PC-3 (cell line): ENCODE data around the gene SNORC. TPM values are rescaled to one million over a fixed set of nuclear protein-coding genes. Genes with fewer than 3 reads are reported as not detected.

Source experiments
- ATAC-seq: fragments of 200-7000 bp; cut with Tn5 transposase; 2 replicates; pipeline ENCODE4 v1.9.1; 2020; ENCODE audit warnings: mild to moderate bottlenecking, moderate library complexity
- BruUV-seq: library from RNA; stranded (reverse); fragments of 400-500 nt; replicated peaks from 2 replicates; lab custom pipeline; 2021; lab: Mats Ljungman, UMichigan
- CTCF ChIA-PET: fragments of 300-600 bp; sonication (Branson Sonifier 250); formaldehyde crosslinking; loops from one replicate; lab custom pipeline; 2022; ENCODE audit warnings: antibody characterized with exemption; lab: Charles Lee
- POLR2A ChIA-PET: fragments of 300-600 bp; sonication (Branson Sonifier 250); formaldehyde crosslinking; loops from one replicate; lab custom pipeline; 2022; ENCODE audit warnings: antibody characterized with exemption; ENCODE audit not compliant: unreplicated experiment; lab: Charles Lee
- DNase-seq: peaks from one replicate; pipeline ENCODE4 v3.0.0-alpha.2; 2015
- H2AFZ ChIP-seq: fragments of 300-600 bp; sonication (generic); 2 replicates; pipeline ENCODE4 v1.6.0; 2016; ENCODE audit warnings: antibody characterized with exemption, low read length
- H3F3A ChIP-seq: fragments of 300-600 bp; sonication (generic); one replicate; pipeline ENCODE4 v1.6.0; 2017; ENCODE audit warnings: antibody characterized with exemption, low read length, control low read depth, mild to moderate bottlenecking; ENCODE audit not compliant: unreplicated experiment
- H3K27ac ChIP-seq: fragments of 300-600 bp; sonication (generic); 2 replicates; pipeline ENCODE4 v1.5.1; 2016; ENCODE audit warnings: mild to moderate bottlenecking, low read length
- H3K27me3 ChIP-seq: fragments of 300-600 bp; sonication (generic); 2 replicates; pipeline ENCODE4 v1.6.1; 2016; ENCODE audit warnings: low read length, mixed read lengths
- H3K36me3 ChIP-seq: fragments of 300-600 bp; sonication (generic); 2 replicates; pipeline ENCODE4 v1.6.1; 2016; ENCODE audit warnings: low read depth, mixed run types, low read length, mixed read lengths
- H3K4me1 ChIP-seq: fragments of 300-600 bp; sonication (generic); 2 replicates; pipeline ENCODE4 v1.5.1; 2016; ENCODE audit warnings: low read length; ENCODE audit not compliant: insufficient read depth
- H3K4me2 ChIP-seq: fragments of 300-600 bp; sonication (generic); 2 replicates; pipeline ENCODE4 v1.6.0; 2016; ENCODE audit warnings: low read length
- H3K4me3 ChIP-seq: fragments of 300-600 bp; sonication (generic); 2 replicates; pipeline ENCODE4 v1.5.1; 2016; ENCODE audit warnings: mild to moderate bottlenecking, low read length, mixed read lengths
- H3K79me2 ChIP-seq: fragments of 300-600 bp; sonication (generic); 2 replicates; pipeline ENCODE4 v1.6.1; 2017; ENCODE audit warnings: low read length, mixed read lengths
- H3K9ac ChIP-seq: fragments of 300-600 bp; sonication (generic); 2 replicates; pipeline ENCODE4 v1.6.0; 2016; ENCODE audit warnings: mild to moderate bottlenecking, low read length
- H3K9me2 ChIP-seq: fragments of 300-600 bp; sonication (generic); replicated peaks from 2 replicates; pipeline ENCODE4 v1.6.1; 2016; ENCODE audit warnings: mixed run types, low read length, mixed read lengths
- H3K9me3 ChIP-seq: fragments of 300-600 bp; sonication (generic); 2 replicates; pipeline ENCODE4 v1.6.1; 2016; ENCODE audit warnings: low read length, mixed read lengths
- H4K20me1 ChIP-seq: fragments of 300-600 bp; sonication (generic); 2 replicates; pipeline ENCODE4 v1.6.1; 2016; ENCODE audit warnings: low read length, mixed read lengths
- EZH2 ChIP-seq: fragments of 300-600 bp; sonication (generic); IDR thresholded peaks from one replicate; pipeline ENCODE4 v1.6.1; 2017; ENCODE audit warnings: antibody characterized with exemption, mild to moderate bottlenecking, low read length; ENCODE audit not compliant: unreplicated experiment
- EZH2phosphoT487 ChIP-seq: fragments of 300-600 bp; sonication (generic); IDR thresholded peaks from 2 replicates; pipeline ENCODE4 v1.6.1; 2018; ENCODE audit warnings: mild to moderate bottlenecking, antibody characterized with exemption, low read length, borderline replicate concordance
- intact Hi-C: fragments of 100-400 bp; cut with micrococcal nuclease; formaldehyde crosslinking; loops from 2 replicates; pipeline ENCODE4 v1.9.0; 2023
- total RNA-seq: library from RNA; depleted of rRNA; stranded (reverse); fragments of >200 nt; gene quantifications from 2 replicates; pipeline ENCODE4 v1.2.3, GENCODE V29; 2014
- TF ChIP-seq, protein P1 (sequence below): fragments of 300-600 bp; sonication (generic); conservative IDR thresholded peaks from 2 replicates; pipeline ENCODE4 v1.5.1; 2017; ENCODE audit warnings: antibody characterized with exemption, low read depth, mild to moderate bottlenecking, low read length

The SNORC gene
- total RNA-seq, 1 experiment from 2014 or later: 11.1 TPM

DNA sequence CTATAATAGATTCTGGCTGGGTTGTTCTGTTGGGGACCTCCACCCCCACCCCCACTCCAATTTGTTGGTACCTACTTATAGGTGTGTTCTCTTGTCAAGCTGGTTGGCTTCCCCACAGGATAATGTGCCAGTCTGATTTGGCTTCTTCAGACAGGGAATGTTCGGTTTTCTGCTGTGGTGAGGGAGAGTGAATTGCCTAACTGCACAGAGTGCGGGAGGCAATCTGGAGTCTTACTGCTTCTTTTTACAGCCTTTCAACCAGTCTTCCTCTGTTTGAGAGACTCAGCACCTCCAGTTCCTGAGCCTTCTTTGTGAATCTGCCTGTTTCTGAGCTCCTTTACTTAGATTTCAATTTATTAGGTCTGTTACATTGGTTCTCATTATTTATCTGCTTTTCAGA lies 27.4 kb upstream of the SNORC start:
- BruUV-seq: no TSS peak
- Histone ChIP-seq H3K9ac (no peak overlapping the region), H4K20me1 (peaks cover 5% of the 10 kb centered on the region; the same call in 1 of the 2 replicates), H3K27me3 (no peaks in the 10 kb centered on the region), H3K4me1 (peaks cover 11% of the 10 kb centered on the region), H3K27ac (no peak overlapping the region), H3K79me2 (no peaks in the 10 kb centered on the region), H3K9me3 (no peaks in the 10 kb centered on the region), H3K4me3 (no peak overlapping the region), H2AFZ (no peak overlapping the region), H3K9me2 (no peaks in the 10 kb centered on the region), H3K4me2 (no peak overlapping the region), H3K36me3 (peaks cover 44% of the 10 kb centered on the region), H3F3A (no peaks in the 10 kb centered on the region)
- POLR2A ChIA-PET: no interaction called here
- CTCF ChIA-PET: no interaction called here
- ATAC-seq (no peak), DNase-seq (no peak)
- TF ChIP-seq EZH2 (no peak), EZH2phosphoT487 (no peak)
- TF ChIP-seq, protein P1, sequence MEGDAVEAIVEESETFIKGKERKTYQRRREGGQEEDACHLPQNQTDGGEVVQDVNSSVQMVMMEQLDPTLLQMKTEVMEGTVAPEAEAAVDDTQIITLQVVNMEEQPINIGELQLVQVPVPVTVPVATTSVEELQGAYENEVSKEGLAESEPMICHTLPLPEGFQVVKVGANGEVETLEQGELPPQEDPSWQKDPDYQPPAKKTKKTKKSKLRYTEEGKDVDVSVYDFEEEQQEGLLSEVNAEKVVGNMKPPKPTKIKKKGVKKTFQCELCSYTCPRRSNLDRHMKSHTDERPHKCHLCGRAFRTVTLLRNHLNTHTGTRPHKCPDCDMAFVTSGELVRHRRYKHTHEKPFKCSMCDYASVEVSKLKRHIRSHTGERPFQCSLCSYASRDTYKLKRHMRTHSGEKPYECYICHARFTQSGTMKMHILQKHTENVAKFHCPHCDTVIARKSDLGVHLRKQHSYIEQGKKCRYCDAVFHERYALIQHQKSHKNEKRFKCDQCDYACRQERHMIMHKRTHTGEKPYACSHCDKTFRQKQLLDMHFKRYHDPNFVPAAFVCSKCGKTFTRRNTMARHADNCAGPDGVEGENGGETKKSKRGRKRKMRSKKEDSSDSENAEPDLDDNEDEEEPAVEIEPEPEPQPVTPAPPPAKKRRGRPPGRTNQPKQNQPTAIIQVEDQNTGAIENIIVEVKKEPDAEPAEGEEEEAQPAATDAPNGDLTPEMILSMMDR: no peak
- intact Hi-C loops: no loop called here

DNA sequence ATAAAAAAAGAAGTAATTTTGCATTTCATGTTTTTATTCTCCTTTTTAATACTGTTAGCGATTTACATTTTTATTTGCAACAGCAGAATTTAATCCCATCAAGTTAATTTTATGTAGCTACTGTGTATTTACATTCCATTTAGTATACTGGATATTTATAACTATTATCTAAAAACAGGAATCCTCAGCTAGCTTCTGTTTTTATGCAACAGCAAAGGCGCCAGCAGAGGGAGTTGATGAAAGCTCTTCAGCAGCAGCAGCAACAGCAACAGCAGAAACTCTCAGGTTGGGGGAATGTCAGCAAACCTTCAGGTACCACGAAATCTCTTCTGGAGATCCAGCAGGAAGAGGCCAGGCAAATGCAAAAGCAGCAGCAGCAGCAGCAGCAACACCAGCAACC lies 26.2 kb upstream of the SNORC start:
- Histone ChIP-seq H3K4me2 (no peak overlapping the region), H3K27ac (no peak overlapping the region), H3F3A (no peaks in the 10 kb centered on the region), H3K9me3 (no peaks in the 10 kb centered on the region), H4K20me1 (peaks cover 5% of the 10 kb centered on the region; the same call in 1 of the 2 replicates), H3K9me2 (no peaks in the 10 kb centered on the region), H3K4me3 (no peak overlapping the region), H3K36me3 (peaks cover 50% of the 10 kb centered on the region), H3K79me2 (no peaks in the 10 kb centered on the region), H2AFZ (no peak overlapping the region), H3K4me1 (no peaks in the 10 kb centered on the region), H3K27me3 (no peaks in the 10 kb centered on the region), H3K9ac (no peak overlapping the region)
- intact Hi-C loops: no loop called here
- TF ChIP-seq EZH2phosphoT487: no peak
- no peak for TF ChIP-seq EZH2
- TF ChIP-seq, protein P1: peak; percentile 37
- ATAC-seq (no peak), DNase-seq (peak; percentile 8)
- BruUV-seq: no TSS peak
- ChIA-PET POLR2A (no interaction called here), CTCF (interaction anchor here (0.6 to 0.8 kb wide), 3 partner anchors 26 to 664 kb away, joined by 3 to 4 read pairs (median 4); no protein-coding TSS in a partner anchor)

DNA sequence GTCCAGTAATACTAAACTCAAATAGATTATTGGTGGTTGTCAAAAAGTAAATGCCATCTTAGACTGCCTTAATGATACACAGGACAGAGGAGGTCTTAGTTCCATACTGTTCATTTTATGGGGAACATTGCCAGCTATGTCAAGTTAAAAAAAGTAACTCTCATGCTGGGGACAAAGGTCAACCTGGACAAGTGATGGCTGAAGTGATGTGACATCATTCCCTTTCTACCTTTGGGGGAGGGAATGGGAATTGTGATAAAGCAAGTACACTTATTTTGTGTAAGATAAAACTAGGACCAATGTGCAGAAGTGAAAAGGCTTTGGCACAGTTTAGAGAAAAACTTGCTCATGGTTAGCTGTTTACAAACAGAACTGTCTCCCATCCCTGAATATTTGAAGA lies 24.0 kb upstream of the SNORC start:
- TF ChIP-seq, protein P1: no peak
- TF ChIP-seq EZH2: no peak
- no peak for TF ChIP-seq EZH2phosphoT487
- H3K4me1 ChIP-seq: no peaks in the 10 kb centered on the region
- no peak for ATAC-seq
- H3K9me3 ChIP-seq: no peaks in the 10 kb centered on the region
- H3K79me2 ChIP-seq: no peaks in the 10 kb centered on the region
- intact Hi-C loops: no loop called here
- no peak overlapping the region for H3K9ac ChIP-seq
- BruUV-seq: no TSS peak
- H3K27ac ChIP-seq: no peak overlapping the region
- ChIA-PET CTCF (no interaction called here), POLR2A (no interaction called here)
- H4K20me1 ChIP-seq: no peaks in the 10 kb centered on the region
- H3K4me3 ChIP-seq: no peak overlapping the region
- H3K27me3 ChIP-seq: no peaks in the 10 kb centered on the region
- H3K9me2 ChIP-seq: no peaks in the 10 kb centered on the region
- H3F3A ChIP-seq: no peaks in the 10 kb centered on the region
- H3K36me3 ChIP-seq: peaks cover 43% of the 10 kb centered on the region; the same call in 1 of the 2 replicates
- DNase-seq: no peak
- no peak overlapping the region for H2AFZ ChIP-seq
- H3K4me2 ChIP-seq: no peak overlapping the region
